H9 (cell line): ENCODE results near the gene ST6GALNAC6. TPM values are rescaled to one million over a fixed set of nuclear protein-coding genes. Genes with fewer than 3 reads are reported as not detected.

Experiments
- DNase-seq: peaks from one replicate; pipeline ENCODE4 v3.0.0-alpha.2; 2017
- H2AFZ ChIP-seq: one replicate; pipeline ENCODE4 v1.6.1; 2013; ENCODE audit warnings: mild to moderate bottlenecking, low read length, control low read depth, moderate library complexity
- H2AK5ac ChIP-seq: 2 replicates; pipeline ENCODE4 v1.6.1; 2013; ENCODE audit warnings: low read length, control low read depth, mixed read lengths; ENCODE audit not compliant: insufficient read length
- H2BK120ac ChIP-seq: one replicate; pipeline ENCODE4 v1.6.1; 2013; ENCODE audit warnings: low read depth, mild to moderate bottlenecking, low read length, control low read depth, inconsistent platforms; ENCODE audit not compliant: poor library complexity, severe bottlenecking
- H2BK12ac ChIP-seq: 2 replicates; pipeline ENCODE4 v1.6.1; 2013; ENCODE audit warnings: low read length, control low read depth, mixed read lengths, low read depth; ENCODE audit not compliant: insufficient read length
- H2BK15ac ChIP-seq: 2 replicates; pipeline ENCODE4 v1.6.1; 2013; ENCODE audit warnings: low read depth, low read length, control low read depth
- H2BK20ac ChIP-seq: one replicate; pipeline ENCODE4 v1.6.1; 2013; ENCODE audit warnings: low read depth, mild to moderate bottlenecking, low read length, control low read depth, inconsistent platforms; ENCODE audit not compliant: poor library complexity, severe bottlenecking
- H2BK5ac ChIP-seq: 2 replicates; pipeline ENCODE4 v1.6.1; 2013; ENCODE audit warnings: low read length, control low read depth, mixed read lengths; ENCODE audit not compliant: insufficient read length
- H3K14ac ChIP-seq: 2 replicates; pipeline ENCODE4 v1.6.1; 2013; ENCODE audit warnings: low read length, control low read depth; ENCODE audit not compliant: insufficient read depth
- H3K18ac ChIP-seq: 2 replicates; pipeline ENCODE4 v1.6.1; 2013; ENCODE audit warnings: low read depth, mild to moderate bottlenecking, mixed read lengths, low read length, control low read depth; ENCODE audit not compliant: insufficient read length
- H3K23ac ChIP-seq: 2 replicates; pipeline ENCODE4 v1.6.1; 2013; ENCODE audit warnings: low read length, control low read depth, mixed read lengths, low read depth; ENCODE audit not compliant: insufficient read length
- H3K23me2 ChIP-seq: 2 replicates; pipeline ENCODE4 v1.6.1; 2013; ENCODE audit warnings: low read depth, mild to moderate bottlenecking, mixed read lengths, low read length, control low read depth; ENCODE audit not compliant: insufficient read length, poor library complexity, severe bottlenecking
- H3K27ac ChIP-seq: 2 replicates; pipeline ENCODE4 v1.5.1; 2013; ENCODE audit warnings: low read length, control low read depth, mixed read lengths, low read depth; ENCODE audit not compliant: insufficient read length
- H3K27me3 ChIP-seq: 2 replicates; pipeline ENCODE4 v1.6.1; 2013; ENCODE audit warnings: low read length, control low read depth, inconsistent platforms; ENCODE audit not compliant: insufficient read depth
- H3K4ac ChIP-seq: 2 replicates; pipeline ENCODE4 v1.6.1; 2013; ENCODE audit warnings: low read depth, mild to moderate bottlenecking, control low read depth, inconsistent platforms, low read length, moderate library complexity
- H3K4me1 ChIP-seq: 2 replicates; pipeline ENCODE4 v1.6.1; 2013; ENCODE audit warnings: low read length, control low read depth, inconsistent platforms; ENCODE audit not compliant: insufficient read depth
- H3K4me2 ChIP-seq: 2 replicates; pipeline ENCODE4 v1.6.1; 2013; ENCODE audit warnings: low read length, control low read depth, mixed read lengths; ENCODE audit not compliant: insufficient read length, insufficient read depth
- H3K56ac ChIP-seq: 2 replicates; pipeline ENCODE4 v1.6.1; 2013; ENCODE audit warnings: low read depth, mild to moderate bottlenecking, mixed read lengths, low read length, control low read depth; ENCODE audit not compliant: insufficient read length
- H3K79me1 ChIP-seq: 2 replicates; pipeline ENCODE4 v1.6.1; 2013; ENCODE audit warnings: low read depth, mild to moderate bottlenecking, moderate library complexity, low read length, control low read depth, inconsistent platforms; ENCODE audit not compliant: insufficient read depth, poor library complexity, severe bottlenecking
- H3K79me2 ChIP-seq: 2 replicates; pipeline ENCODE4 v1.6.1; 2013; ENCODE audit warnings: low read length, control low read depth, inconsistent platforms; ENCODE audit not compliant: insufficient read depth
- H3K9ac ChIP-seq: 2 replicates; pipeline ENCODE4 v1.6.1; 2013; ENCODE audit warnings: low read length, control low read depth, mixed read lengths; ENCODE audit not compliant: insufficient read length; ENCODE audit errors: extremely low read depth
- H3K9me3 ChIP-seq: one replicate; pipeline ENCODE4 v1.6.1; 2013; ENCODE audit warnings: low read depth, low read length, inconsistent platforms; ENCODE audit not compliant: control insufficient read depth
- H3T11ph ChIP-seq: one replicate; pipeline ENCODE4 v1.6.1; 2013; ENCODE audit warnings: mild to moderate bottlenecking, low read length, control low read depth, inconsistent platforms
- H4K20me1 ChIP-seq: one replicate; pipeline ENCODE4 v1.6.1; 2013; ENCODE audit not compliant: control insufficient read depth, insufficient read length, insufficient read depth
- H4K5ac ChIP-seq: 2 replicates; pipeline ENCODE4 v1.6.1; 2013; ENCODE audit warnings: low read depth, mild to moderate bottlenecking, mixed read lengths, low read length, control low read depth; ENCODE audit not compliant: insufficient read length
- H4K8ac ChIP-seq: replicated peaks from 2 replicates; pipeline ENCODE4 v1.6.1; 2013; ENCODE audit warnings: low read length, control low read depth, mixed read lengths, low read depth; ENCODE audit not compliant: insufficient read length
- H4K91ac ChIP-seq: 2 replicates; pipeline ENCODE4 v1.6.1; 2013; ENCODE audit warnings: low read depth, mild to moderate bottlenecking, moderate library complexity, mixed read lengths, low read length, control low read depth; ENCODE audit not compliant: insufficient read length
- H3K27ac Mint-ChIP-seq, 3 experiments: 2 replicates in 2 of 3; 3 replicates in 1 of 3; pipeline ENCODE4 v1.8.0; 2020 to 2021; ENCODE audit warnings: mixed read lengths in 3 of 3, mild to moderate bottlenecking in 1 of 3, moderate library complexity in 1 of 3
- H3K27me3 Mint-ChIP-seq: 2 replicates; pipeline ENCODE4 v1.8.0; 2021; ENCODE audit warnings: low read depth, mild to moderate bottlenecking, moderate library complexity, mixed read lengths
- H3K36me3 Mint-ChIP-seq, 3 experiments: 2 replicates in 2 of 3; 3 replicates in 1 of 3; pipeline ENCODE4 v1.8.0; 2020 to 2021; ENCODE audit warnings: low read depth in 3 of 3, mixed read lengths in 3 of 3; ENCODE audit not compliant: insufficient read depth in 1 of 3
- H3K4me1 Mint-ChIP-seq, 2 experiments: 2 replicates each; pipeline ENCODE4 v1.8.0; 2020; ENCODE audit warnings: mixed read lengths in 2 of 2
- H3K4me3 Mint-ChIP-seq, 2 experiments: 2 replicates in 1 of 2; 3 replicates in 1 of 2; pipeline ENCODE4 v1.8.0; 2020 to 2021; ENCODE audit warnings: mild to moderate bottlenecking in 2 of 2, mixed read lengths in 2 of 2, moderate library complexity in 1 of 2
- H3K9me3 Mint-ChIP-seq, 2 experiments: 2 replicates in 1 of 2; 3 replicates in 1 of 2; pipeline ENCODE4 v1.8.0; 2020; ENCODE audit warnings: mild to moderate bottlenecking in 2 of 2, mixed read lengths in 2 of 2, moderate library complexity in 1 of 2
- CTCF ChIP-seq: fragments of 200-600 bp; sonication (generic); conservative IDR thresholded peaks from 3 replicates; pipeline ENCODE4 v1.8.0; 2021; ENCODE audit warnings: antibody characterized with exemption, mild to moderate bottlenecking
- WGBS: extraction: QIAGEN DNeasy Blood & Tissue Kit; methylation state at CpG from one replicate; pipeline ENCODE4 v1.1.7; 2013; ENCODE audit warnings: missing lambda C conversion rate, low lambda C conversion rate, mixed read lengths; ENCODE audit not compliant: insufficient read length; ENCODE audit errors: extremely low coverage; 5-methylcytosine and 5-hydroxymethylcytosine counted together
- total RNA-seq: library from RNA; stranded (reverse); gene quantifications from 2 replicates; pipeline ENCODE4 v1.2.1, GENCODE V29; 2021

The ST6GALNAC6 gene
- total RNA-seq, 1 experiment from 2014 or later, result 29.8 TPM

- Histone ChIP-seq H3K4me1 (no peaks in the 10 kb centered on the region), H2BK120ac (no peak overlapping the region), H2AK5ac (no peak overlapping the region), H4K20me1 (no peaks in the 10 kb centered on the region), H3K23me2 (no peaks in the 10 kb centered on the region), H3K79me2 (no peaks in the 10 kb centered on the region), H4K5ac (no peak overlapping the region), H3K23ac (no peak overlapping the region), H4K91ac (no peak overlapping the region), H2BK20ac (no peak overlapping the region), H3K27ac (no peak overlapping the region), H3K9ac (no peak overlapping the region), H4K8ac (no peak overlapping the region), H3K4me2 (no peak overlapping the region), H3K9me3 (no peaks in the 10 kb centered on the region), H3K27me3 (no peaks in the 10 kb centered on the region), H3T11ph (no peak overlapping the region), H3K79me1 (no peaks in the 10 kb centered on the region), H2AFZ (no peak overlapping the region), H2BK5ac (no peak overlapping the region), H3K18ac (no peak overlapping the region), H3K14ac (no peak overlapping the region), H2BK15ac (no peak overlapping the region), H2BK12ac (no peak overlapping the region), H3K4ac (no peak overlapping the region), H3K56ac (no peak overlapping the region)
- Mint-ChIP-seq H3K27me3 (no peaks in the 10 kb centered on the region; the same call in none of the 2 replicates), H3K9me3 (no peaks in the 10 kb centered on the region), H3K27ac (peak overlapping the region in 1 of 3 experiments; percentile 76; a peak in 1 of 7 replicates), H3K36me3 (peaks cover 4 to 28% (median 28%) of the 10 kb centered on the region in 3 experiments; a peak in 5 of 7 replicates), H3K4me3 (no peak overlapping the region), H3K4me1 (peaks cover 6 to 20% of the 10 kb centered on the region in 2 experiments; a peak in 3 of 4 replicates)
- TF ChIP-seq CTCF, result no peak
- no peak for DNase-seq
- WGBS, result no CpG with 5 or more reads among the region's 15 CpGs
Observed at GRCh38 chr9:127884976-127885490, 14.4 kb downstream of the ST6GALNAC6 start.
